Endothelial cell of umbilical vein (primary cell): ENCODE data around the gene EP400.

ENCODE experiments used
- POLR2AphosphoS5 ChIP-seq: IDR thresholded peaks from 2 replicates; pipeline ENCODE4 v1.6.1; 2012; ENCODE audit warnings: low read depth, mild to moderate bottlenecking, control low read depth, low read length, moderate library complexity; ENCODE audit not compliant: insufficient read depth
- TF ChIP-seq, protein P1 (sequence below), 2 donors: IDR thresholded peaks; 1 replicate in 1 of 2; 2 replicates in 1 of 2; pipeline ENCODE4 v1.5.1; 2011; ENCODE audit warnings: low read length in 2 of 2, mild to moderate bottlenecking in 2 of 2, moderate library complexity in 2 of 2, control low read depth in 1 of 2, inconsistent platforms in 1 of 2, low read depth in 1 of 2; ENCODE audit not compliant: insufficient read depth in 1 of 2; ENCODE audit errors: extremely low read depth in 1 of 2
- TF ChIP-seq, protein P2 (sequence below): IDR thresholded peaks from 2 replicates; pipeline ENCODE4 v1.6.1; 2011; ENCODE audit not compliant: insufficient read depth, insufficient read length

- TF ChIP-seq, protein P1, sequence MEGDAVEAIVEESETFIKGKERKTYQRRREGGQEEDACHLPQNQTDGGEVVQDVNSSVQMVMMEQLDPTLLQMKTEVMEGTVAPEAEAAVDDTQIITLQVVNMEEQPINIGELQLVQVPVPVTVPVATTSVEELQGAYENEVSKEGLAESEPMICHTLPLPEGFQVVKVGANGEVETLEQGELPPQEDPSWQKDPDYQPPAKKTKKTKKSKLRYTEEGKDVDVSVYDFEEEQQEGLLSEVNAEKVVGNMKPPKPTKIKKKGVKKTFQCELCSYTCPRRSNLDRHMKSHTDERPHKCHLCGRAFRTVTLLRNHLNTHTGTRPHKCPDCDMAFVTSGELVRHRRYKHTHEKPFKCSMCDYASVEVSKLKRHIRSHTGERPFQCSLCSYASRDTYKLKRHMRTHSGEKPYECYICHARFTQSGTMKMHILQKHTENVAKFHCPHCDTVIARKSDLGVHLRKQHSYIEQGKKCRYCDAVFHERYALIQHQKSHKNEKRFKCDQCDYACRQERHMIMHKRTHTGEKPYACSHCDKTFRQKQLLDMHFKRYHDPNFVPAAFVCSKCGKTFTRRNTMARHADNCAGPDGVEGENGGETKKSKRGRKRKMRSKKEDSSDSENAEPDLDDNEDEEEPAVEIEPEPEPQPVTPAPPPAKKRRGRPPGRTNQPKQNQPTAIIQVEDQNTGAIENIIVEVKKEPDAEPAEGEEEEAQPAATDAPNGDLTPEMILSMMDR (IDR thresholded peaks at IDR 0.05; ENCODE audit: extremely low read depth in 1 of 2, insufficient read depth in 1 of 2, low read depth in 1 of 2, low read length in 2 of 2), result no peak
- TF ChIP-seq POLR2AphosphoS5, result no peak
- TF ChIP-seq, protein P2, sequence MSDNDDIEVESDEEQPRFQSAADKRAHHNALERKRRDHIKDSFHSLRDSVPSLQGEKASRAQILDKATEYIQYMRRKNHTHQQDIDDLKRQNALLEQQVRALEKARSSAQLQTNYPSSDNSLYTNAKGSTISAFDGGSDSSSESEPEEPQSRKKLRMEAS, result no peak
Measured at GRCh38 chr12:132071040-132071810, 121.5 kb downstream of the EP400 start.
